ENCODE results near the gene KLHL28. TPM values are rescaled to one million over a fixed set of nuclear protein-coding genes. Genes with fewer than 3 reads are reported as not detected.

Gene KLHL28
- total RNA-seq, 1 experiment from 2014 or later: 11.2 TPM

GRCh38 chr14:44880791-44881190 is 81.0 kb downstream of the KLHL28 start:
- BruUV-seq (replicated peaks): no TSS peak
- Histone ChIP-seq H4K20me1 (ENCODE audit: insufficient read depth) (no peaks in the 10 kb centered on the region), H3K4me2 (ENCODE audit: low read length) (no peak overlapping the region), H3K9me2 (ENCODE audit: insufficient read depth) (no peaks in the 10 kb centered on the region), H3K27me3 (ENCODE audit: insufficient read depth, low read length) (no peaks in the 10 kb centered on the region), H3K36me3 (ENCODE audit: control insufficient read depth in 1 of 2, insufficient read depth in 2 of 2, low read length in 2 of 2) (no peaks in the 10 kb centered on the region), H2AFZ (ENCODE audit: low read depth, low read length, poor library complexity, severe bottlenecking) (no peak overlapping the region), H3K4me3 (replicated peaks in 1 of 2; ENCODE audit: low read depth in 1 of 2, low read length in 2 of 2) (no peak overlapping the region), H3K9me3 (ENCODE audit: control insufficient read depth in 1 of 2, insufficient read depth in 1 of 2, low read depth in 1 of 2, low read length in 2 of 2) (peaks cover 0 to 7% of the 10 kb centered on the region in 2 experiments; a peak in 1 of 4 replicates), H3K9ac (ENCODE audit: low read length) (no peak overlapping the region), H3K79me2 (ENCODE audit: insufficient read depth, low read length) (no peaks in the 10 kb centered on the region), H3K4me1 (ENCODE audit: control insufficient read depth in 1 of 2, insufficient read depth in 2 of 2, low read length in 2 of 2) (no peaks in the 10 kb centered on the region), H3K27ac (ENCODE audit: low read depth, low read length) (no peak overlapping the region)
- DNase-seq (ENCODE audit: low read depth, low spot score) (no peak), ATAC-seq (no peak)
- intact Hi-C loops (cut with micrococcal nuclease): no loop called here
- ChIA-PET POLR2A (no interaction called here), CTCF (no interaction called here), RAD21 (ENCODE audit: low non-redundant PET in 1 of 2, low total read pairs in 2 of 2, uncharacterized antibody in 2 of 2, unreplicated experiment in 2 of 2) (no interaction called here)
- TF ChIP-seq REST (IDR thresholded peaks at IDR 0.05; ENCODE audit: low read depth) (peak; percentile 5; the same call in 1 of the 2 replicates), ZFX (IDR thresholded peaks at IDR 0.05) (no peak)

Other genes starting within 250 kb of the KLHL28 start
- gene TOGARAM1, start 243 bp upstream of the KLHL28 start, total RNA-seq (2021; ENCODE audit: unreplicated experiment): 1.9 TPM
- 44.7 TPM for gene PRPF39, start 122.2 kb upstream of the KLHL28 start, total RNA-seq (2021; ENCODE audit: unreplicated experiment)
- gene FKBP3, start 172.5 kb upstream of the KLHL28 start, total RNA-seq (2021; ENCODE audit: unreplicated experiment): 67.8 TPM
- 10.9 TPM for gene FANCM, start 174.0 kb upstream of the KLHL28 start, total RNA-seq (2021; ENCODE audit: unreplicated experiment)